Measurements from ENCODE around the gene EMX1. TPM values are rescaled to one million over a fixed set of nuclear protein-coding genes. Genes with fewer than 3 reads are reported as not detected.

The EMX1 gene
- total and polyA plus RNA-seq, 2 of the 13 experiments (the other 11 are each of a cell fraction or from before 2014, with no cell fraction given), result 0.62 to 4.9 TPM

DNA sequence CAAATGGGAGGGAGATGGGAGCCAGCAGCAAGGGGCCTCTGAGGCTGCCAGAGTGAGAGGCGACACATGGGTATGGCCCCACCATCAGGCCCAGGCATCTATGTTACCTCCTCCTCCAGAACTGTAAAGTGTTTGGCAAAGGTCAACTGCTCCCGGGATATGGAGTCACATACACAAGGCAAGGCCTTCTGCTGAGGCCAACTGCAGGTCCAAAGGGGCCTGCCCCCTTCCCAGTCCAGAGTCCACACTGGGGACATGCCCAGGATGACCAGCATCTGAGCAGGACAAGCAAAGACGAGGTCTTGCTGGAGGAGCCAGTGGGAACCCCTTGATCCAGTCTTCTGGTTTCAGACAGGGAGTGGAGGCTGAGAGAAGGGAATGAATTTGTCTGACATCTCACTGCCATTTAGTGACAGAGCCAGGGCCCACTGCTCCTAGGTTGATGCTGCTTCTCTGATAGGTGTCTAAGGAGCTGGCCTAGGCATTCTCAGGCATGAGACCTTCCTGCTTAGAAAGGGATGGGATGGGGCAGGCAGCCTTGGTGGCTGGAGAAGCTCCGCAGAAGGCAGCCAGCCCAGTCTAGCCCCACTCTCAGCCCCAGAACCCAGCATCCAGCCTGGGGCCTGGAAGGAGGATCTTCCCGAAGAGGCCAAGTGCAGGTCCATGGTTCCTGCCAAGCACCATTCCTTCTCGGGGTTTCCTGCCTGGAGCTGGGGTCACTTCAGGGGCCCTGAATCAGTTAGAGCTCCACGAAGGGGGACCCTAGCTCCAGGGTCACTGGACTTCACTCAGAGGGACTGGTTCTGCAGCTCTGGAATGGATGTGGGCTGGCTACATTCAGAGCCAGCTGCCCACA is 26.4 kb downstream of the EMX1 start (continued):
- TF ChIP-seq, protein P1, sequence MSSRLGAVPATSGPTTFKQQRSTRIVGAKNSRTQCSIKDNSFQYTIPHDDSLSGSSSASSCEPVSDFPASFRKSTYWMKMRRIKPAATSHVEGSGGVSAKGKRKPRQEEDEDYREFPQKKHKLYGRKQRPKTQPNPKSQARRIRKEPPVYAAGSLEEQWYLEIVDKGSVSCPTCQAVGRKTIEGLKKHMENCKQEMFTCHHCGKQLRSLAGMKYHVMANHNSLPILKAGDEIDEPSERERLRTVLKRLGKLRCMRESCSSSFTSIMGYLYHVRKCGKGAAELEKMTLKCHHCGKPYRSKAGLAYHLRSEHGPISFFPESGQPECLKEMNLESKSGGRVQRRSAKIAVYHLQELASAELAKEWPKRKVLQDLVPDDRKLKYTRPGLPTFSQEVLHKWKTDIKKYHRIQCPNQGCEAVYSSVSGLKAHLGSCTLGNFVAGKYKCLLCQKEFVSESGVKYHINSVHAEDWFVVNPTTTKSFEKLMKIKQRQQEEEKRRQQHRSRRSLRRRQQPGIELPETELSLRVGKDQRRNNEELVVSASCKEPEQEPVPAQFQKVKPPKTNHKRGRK (CRISPR knock-in tag; IDR thresholded peaks at IDR 0.05), result no peak
- TF ChIP-seq ZNF337 (CRISPR knock-in tag; IDR thresholded peaks at IDR 0.05; ENCODE audit: borderline replicate concordance, low read depth) (0 out of 2 replicates have a peak, but pooled peaks have one; percentile 39), ZNF660 (CRISPR knock-in tag; IDR thresholded peaks at IDR 0.05; ENCODE audit: borderline replicate concordance, low read depth) (no peak), NAIF1 (CRISPR knock-in tag; IDR thresholded peaks at IDR 0.05; ENCODE audit: borderline replicate concordance) (no peak), AKNA (CRISPR knock-in tag; IDR thresholded peaks at IDR 0.05; ENCODE audit: borderline replicate concordance) (no peak), ZNF451 (CRISPR knock-in tag; IDR thresholded peaks at IDR 0.05) (no peak), ZNF468 (CRISPR knock-in tag; IDR thresholded peaks at IDR 0.05) (no peak), JARID2 (CRISPR knock-in tag; IDR thresholded peaks at IDR 0.05; ENCODE audit: insufficient replicate concordance) (no peak), CENPBD1 (CRISPR knock-in tag; IDR thresholded peaks at IDR 0.05; ENCODE audit: borderline replicate concordance, low read depth) (no peak), ZNF788 (CRISPR knock-in tag; IDR thresholded peaks at IDR 0.05; ENCODE audit: borderline replicate concordance) (peak; percentile 65; the same call in 1 of the 2 replicates), ZNF672 (CRISPR knock-in tag; IDR thresholded peaks at IDR 0.05) (no peak), ZNF431 (CRISPR knock-in tag; IDR thresholded peaks at IDR 0.05; ENCODE audit: borderline replicate concordance, low read depth) (no peak), ZNF543 (CRISPR knock-in tag; IDR thresholded peaks at IDR 0.05) (no peak), ZFYVE20 (CRISPR knock-in tag; IDR thresholded peaks at IDR 0.05; ENCODE audit: borderline replicate concordance, low read depth) (no peak), ZNF564 (CRISPR knock-in tag; IDR thresholded peaks at IDR 0.05) (0 out of 2 replicates have a peak, but pooled peaks have one; percentile 55), FOXK2 (IDR thresholded peaks at IDR 0.05) (no peak), FLYWCH1 (CRISPR knock-in tag; IDR thresholded peaks at IDR 0.05) (no peak)
- TF ChIP-seq, protein P2, sequence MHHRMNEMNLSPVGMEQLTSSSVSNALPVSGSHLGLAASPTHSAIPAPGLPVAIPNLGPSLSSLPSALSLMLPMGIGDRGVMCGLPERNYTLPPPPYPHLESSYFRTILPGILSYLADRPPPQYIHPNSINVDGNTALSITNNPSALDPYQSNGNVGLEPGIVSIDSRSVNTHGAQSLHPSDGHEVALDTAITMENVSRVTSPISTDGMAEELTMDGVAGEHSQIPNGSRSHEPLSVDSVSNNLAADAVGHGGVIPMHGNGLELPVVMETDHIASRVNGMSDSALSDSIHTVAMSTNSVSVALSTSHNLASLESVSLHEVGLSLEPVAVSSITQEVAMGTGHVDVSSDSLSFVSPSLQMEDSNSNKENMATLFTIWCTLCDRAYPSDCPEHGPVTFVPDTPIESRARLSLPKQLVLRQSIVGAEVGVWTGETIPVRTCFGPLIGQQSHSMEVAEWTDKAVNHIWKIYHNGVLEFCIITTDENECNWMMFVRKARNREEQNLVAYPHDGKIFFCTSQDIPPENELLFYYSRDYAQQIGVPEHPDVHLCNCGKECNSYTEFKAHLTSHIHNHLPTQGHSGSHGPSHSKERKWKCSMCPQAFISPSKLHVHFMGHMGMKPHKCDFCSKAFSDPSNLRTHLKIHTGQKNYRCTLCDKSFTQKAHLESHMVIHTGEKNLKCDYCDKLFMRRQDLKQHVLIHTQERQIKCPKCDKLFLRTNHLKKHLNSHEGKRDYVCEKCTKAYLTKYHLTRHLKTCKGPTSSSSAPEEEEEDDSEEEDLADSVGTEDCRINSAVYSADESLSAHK (CRISPR knock-in tag; IDR thresholded peaks at IDR 0.05; ENCODE audit: borderline replicate concordance), result no peak

Measured in HepG2 (cell line).